ENCODE results near the gene MUSK. TPM values are rescaled to one million over a fixed set of nuclear protein-coding genes. Genes with fewer than 3 reads are reported as not detected.

The MUSK gene
- total RNA-seq, result not detected

DNA sequence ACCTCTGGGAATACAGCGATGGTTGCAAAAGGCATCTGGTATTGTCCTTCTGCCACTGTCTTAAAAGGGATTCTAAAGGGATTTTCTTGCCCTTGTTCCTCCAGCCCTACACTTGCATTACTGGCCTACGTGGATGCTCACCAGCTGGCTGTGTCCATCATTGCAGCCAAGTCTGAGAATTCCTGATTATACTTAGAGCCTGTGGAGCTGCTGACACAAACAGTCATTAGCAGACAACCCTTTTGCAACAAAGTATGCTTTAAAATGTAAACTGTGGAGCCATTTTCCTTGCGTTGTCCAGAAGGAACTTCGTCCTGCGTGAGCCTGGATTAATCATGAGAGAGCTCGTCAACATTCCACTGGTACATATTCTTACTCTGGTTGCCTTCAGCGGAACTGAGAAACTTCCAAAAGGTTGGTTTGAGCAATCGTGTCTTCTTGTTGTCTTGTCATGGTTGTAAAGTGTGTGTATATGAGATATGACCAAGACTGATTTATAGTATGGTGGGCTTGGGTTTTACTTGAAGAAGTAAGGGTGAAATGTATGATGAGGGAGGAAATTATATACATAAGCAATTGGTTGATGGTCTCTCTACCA, at the start of gene MUSK:
Gene MUSK, plus strand, starts transcription at position 222 of the 598 bp plus-strand sequence. Its CDS starts 114 bp downstream, at position 336.
- Mint-ChIP-seq H3K27ac (no peak within 1 kb of the TSS), H3K27me3 (ENCODE audit: low read depth) (no peaks in the 10 kb centered on the region), H3K4me3 (no peak within 1 kb of the TSS), H3K9me3 (peaks cover 0 to 5% of the 10 kb centered on the region in 2 donors), H3K4me1 (ENCODE audit: low read depth) (no peaks in the 10 kb centered on the region), H3K36me3 (ENCODE audit: insufficient read depth in 2 of 2) (no peaks in the 10 kb centered on the region)
- no peak for DNase-seq
- ATAC-seq (replicated peaks in 1 of 2), result no peak

DNA sequence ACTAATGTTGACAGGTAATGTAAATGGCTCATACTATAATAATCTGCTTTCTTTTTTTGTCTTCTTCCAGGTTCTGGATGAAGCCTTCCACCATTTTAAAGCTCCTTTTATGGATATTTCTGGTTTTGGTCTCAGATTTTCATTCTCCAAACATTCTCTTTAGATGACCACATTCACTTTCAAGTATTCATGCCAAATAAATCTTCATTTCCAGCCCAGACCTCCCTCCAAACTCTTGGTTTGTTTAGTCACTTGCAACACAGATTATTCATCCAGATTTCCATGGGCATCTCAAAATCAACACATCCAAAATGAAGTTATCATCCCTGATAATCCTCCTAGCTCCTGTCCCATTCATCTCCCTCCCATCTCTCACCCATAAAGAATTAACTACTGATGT, 48.8 kb upstream of the MUSK start:
- no peak overlapping the region for H3K27ac Mint-ChIP-seq
- H3K36me3 Mint-ChIP-seq (ENCODE audit: insufficient read depth in 2 of 2), result no peaks in the 10 kb centered on the region
- no peaks in the 10 kb centered on the region for H3K4me1 Mint-ChIP-seq (ENCODE audit: low read depth)
- no peak for DNase-seq
- H3K4me3 Mint-ChIP-seq, result no peak overlapping the region
- H3K9me3 Mint-ChIP-seq, result no peaks in the 10 kb centered on the region
- ATAC-seq (replicated peaks in 1 of 2), result no peak
- no peaks in the 10 kb centered on the region for H3K27me3 Mint-ChIP-seq (ENCODE audit: low read depth)

DNA sequence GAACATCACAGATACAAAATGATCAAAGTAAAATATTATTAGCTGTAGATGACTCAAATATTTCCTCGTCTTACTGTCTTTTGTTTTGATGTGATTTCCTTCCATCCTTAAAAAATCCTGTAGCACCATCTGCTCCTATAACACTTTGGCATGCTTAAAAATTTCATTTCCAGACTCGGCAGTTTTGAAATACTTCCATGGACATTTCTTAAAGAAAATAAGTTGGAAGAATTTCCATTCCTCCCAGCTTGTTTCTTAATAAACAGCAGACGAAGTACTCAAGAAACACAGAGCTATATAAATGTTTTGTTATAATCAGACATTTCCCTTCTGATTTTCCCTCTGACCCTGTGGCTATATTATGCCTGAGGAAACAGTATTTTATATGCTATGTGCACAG, 47.9 kb upstream of the MUSK start:
- no peaks in the 10 kb centered on the region for H3K4me1 Mint-ChIP-seq (ENCODE audit: low read depth)
- no peaks in the 10 kb centered on the region for H3K27me3 Mint-ChIP-seq (ENCODE audit: low read depth)
- ATAC-seq (replicated peaks in 1 of 2) (no peak), DNase-seq (no peak)
- H3K27ac Mint-ChIP-seq, result no peak overlapping the region
- no peaks in the 10 kb centered on the region for H3K36me3 Mint-ChIP-seq (ENCODE audit: insufficient read depth in 2 of 2)
- no peaks in the 10 kb centered on the region for H3K9me3 Mint-ChIP-seq
- no peak overlapping the region for H3K4me3 Mint-ChIP-seq

DNA sequence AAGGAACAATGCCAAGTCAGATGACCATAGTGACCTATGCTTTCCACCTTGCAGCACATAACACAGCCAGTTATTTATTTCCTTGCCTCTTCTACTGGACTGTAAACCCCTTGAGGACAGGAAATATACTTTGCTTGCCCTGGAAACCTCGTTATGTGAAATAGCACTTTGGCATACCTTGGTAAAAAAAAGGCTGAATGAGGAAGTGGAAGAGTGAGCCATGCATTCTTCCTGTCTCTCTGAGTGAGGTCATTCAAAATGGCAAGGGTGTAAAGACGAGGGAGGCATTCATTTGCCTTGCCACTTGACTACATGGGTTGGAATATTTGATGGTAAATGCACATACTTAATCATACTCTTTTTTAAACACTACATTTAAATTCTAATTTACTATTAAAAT, 46.2 kb upstream of the MUSK start:
- Mint-ChIP-seq H3K4me1 (ENCODE audit: low read depth) (peaks cover 15% of the 10 kb centered on the region), H3K4me3 (no peak overlapping the region), H3K27ac (no peak overlapping the region), H3K27me3 (ENCODE audit: low read depth) (no peaks in the 10 kb centered on the region), H3K9me3 (no peaks in the 10 kb centered on the region), H3K36me3 (ENCODE audit: insufficient read depth in 2 of 2) (no peaks in the 10 kb centered on the region)
- ATAC-seq (replicated peaks in 1 of 2) (no peak), DNase-seq (no peak)

DNA sequence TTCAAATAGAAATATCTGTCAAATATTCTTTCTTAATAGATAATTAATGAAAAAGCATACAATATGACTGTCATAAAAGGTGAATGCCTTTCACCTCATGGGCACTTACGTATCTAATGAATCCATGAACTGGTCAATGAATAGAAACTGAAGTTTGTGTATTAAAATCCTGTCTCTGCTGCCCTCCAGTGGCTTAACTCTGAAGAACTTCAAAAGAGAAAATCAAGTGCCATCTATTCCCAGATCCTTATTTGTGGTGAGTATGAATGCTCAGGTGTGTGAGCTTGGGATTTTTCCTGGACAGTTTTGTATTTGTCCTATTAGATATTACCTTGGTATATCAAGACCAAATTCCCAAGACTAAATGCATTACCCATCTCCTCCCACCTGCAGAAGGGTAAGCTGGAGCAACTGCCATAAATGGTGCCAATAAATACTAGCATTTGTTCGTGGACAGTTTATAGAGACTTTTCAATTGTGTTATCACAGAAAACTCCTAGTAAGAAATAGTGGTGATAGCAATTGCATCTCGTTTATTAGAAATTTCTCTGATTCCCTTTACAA, 45.0 kb upstream of the MUSK start:
- peak; percentile 17 to 32 for DNase-seq
- Mint-ChIP-seq H3K27ac (no peak overlapping the region), H3K4me3 (no peak overlapping the region)

DNA sequence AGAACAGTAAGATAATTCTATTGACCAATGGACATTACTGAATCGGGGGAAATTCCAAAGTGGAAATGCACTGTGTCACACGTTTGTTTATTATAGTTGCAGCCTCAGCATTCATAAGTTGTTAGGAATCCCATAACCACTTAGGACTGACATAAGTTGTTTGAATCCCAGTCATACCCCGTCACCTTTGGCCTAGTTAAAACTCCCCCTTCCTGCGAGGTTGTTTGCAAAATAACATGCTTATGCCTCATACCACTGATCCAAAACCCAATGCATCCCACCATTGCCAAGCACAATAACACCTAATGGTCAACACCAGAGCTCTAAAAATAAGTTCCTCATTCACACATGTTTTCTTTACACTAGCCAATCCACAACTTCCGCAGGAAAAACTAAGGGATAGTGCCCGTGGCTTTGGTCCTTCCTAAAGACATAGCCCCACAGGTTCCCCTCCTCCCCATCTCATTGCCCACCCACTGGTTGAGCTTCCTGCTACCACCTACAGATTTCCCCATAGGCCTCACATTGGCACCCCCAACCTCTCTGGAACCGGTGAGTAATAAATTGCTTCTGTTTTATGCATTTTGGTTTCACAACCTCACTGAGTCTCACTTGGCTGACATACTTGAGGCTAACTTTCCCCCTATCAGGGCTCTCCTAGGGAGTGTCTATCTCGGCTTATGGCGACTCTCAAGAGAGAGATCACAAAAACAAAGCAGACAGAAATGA, 42.3 kb upstream of the MUSK start:
- peak overlapping the region; percentile 90 for H3K27ac Mint-ChIP-seq
- no peaks in the 10 kb centered on the region for H3K27me3 Mint-ChIP-seq (ENCODE audit: low read depth)
- peak overlapping the region in 1 of 2 donors; percentile 74 for H3K4me3 Mint-ChIP-seq
- no peaks in the 10 kb centered on the region for H3K36me3 Mint-ChIP-seq (ENCODE audit: insufficient read depth in 2 of 2)
- DNase-seq (peak; percentile 51 to 54), ATAC-seq (replicated peaks in 1 of 2) (peak; percentile 99)
- peaks cover 15% of the 10 kb centered on the region for H3K4me1 Mint-ChIP-seq (ENCODE audit: low read depth)
- no peaks in the 10 kb centered on the region for H3K9me3 Mint-ChIP-seq

More for the DNA sequence above, 45.0 kb upstream of the MUSK start:
- no peaks in the 10 kb centered on the region for H3K36me3 Mint-ChIP-seq (ENCODE audit: insufficient read depth in 2 of 2)
- no peak for ATAC-seq (replicated peaks in 1 of 2)
- peaks cover 15% of the 10 kb centered on the region for H3K4me1 Mint-ChIP-seq (ENCODE audit: low read depth)
- H3K9me3 Mint-ChIP-seq, result no peaks in the 10 kb centered on the region
- H3K27me3 Mint-ChIP-seq (ENCODE audit: low read depth), result no peaks in the 10 kb centered on the region

DNA sequence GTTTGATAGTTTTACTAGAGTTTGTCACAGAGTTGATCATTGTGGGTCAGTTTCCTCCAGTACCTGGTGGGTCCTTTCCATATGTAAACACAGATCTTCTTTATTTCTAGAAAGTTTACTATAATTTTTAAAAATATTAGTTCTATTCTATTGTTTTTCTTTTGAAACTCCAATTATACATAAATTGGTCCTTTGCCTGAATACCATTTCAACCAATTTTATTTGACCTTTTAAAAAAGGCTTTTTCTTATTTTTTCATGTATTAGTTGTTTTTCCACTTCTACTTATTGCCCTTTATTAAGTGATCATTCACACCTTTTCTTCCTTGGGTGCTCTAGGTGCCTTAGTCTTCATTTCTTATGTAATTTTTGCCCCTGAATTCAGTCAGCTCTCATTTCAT, 33.0 kb upstream of the MUSK start:
- DNase-seq, result no peak
- Mint-ChIP-seq H3K4me3 (no peak overlapping the region), H3K27ac (no peak overlapping the region), H3K36me3 (ENCODE audit: insufficient read depth in 2 of 2) (peaks cover 0 to 1% of the 10 kb centered on the region in 2 donors), H3K27me3 (ENCODE audit: low read depth) (no peaks in the 10 kb centered on the region), H3K4me1 (ENCODE audit: low read depth) (no peaks in the 10 kb centered on the region), H3K9me3 (peaks cover 2 to 7% of the 10 kb centered on the region in 2 donors)
- no peak for ATAC-seq (replicated peaks in 1 of 2)

DNA sequence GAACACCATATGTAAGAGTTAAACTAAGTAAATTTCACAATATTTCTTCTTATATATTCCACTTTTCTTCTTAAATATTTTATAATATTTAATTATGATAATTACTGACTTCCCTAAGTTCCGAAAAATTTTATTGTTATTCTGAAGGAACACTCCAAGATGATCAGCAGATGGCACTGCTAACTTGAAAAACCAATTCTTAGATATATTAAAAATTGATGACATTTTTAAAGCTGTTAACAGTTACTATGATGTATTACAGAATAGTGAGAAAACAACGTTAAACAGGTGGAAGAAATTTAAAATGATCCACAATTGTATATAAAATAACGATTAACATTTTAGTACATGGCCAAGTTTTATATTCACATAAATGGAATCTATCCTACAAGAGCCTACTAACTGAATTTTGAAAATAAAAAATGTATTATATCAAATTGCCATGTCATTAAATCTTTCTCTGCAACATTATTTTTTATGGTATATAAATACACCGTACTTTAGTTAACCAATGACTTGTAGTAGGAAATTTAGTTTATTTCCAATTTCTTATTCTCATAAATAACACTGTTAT, 30.1 kb upstream of the MUSK start:
- H3K9me3 Mint-ChIP-seq, result peaks cover 2 to 7% of the 10 kb centered on the region in 2 donors
- peaks cover 0 to 1% of the 10 kb centered on the region in 2 donors for H3K36me3 Mint-ChIP-seq (ENCODE audit: insufficient read depth in 2 of 2)
- H3K27ac Mint-ChIP-seq, result no peak overlapping the region
- H3K4me1 Mint-ChIP-seq (ENCODE audit: low read depth), result no peaks in the 10 kb centered on the region
- no peak overlapping the region for H3K4me3 Mint-ChIP-seq
- DNase-seq (no peak), ATAC-seq (replicated peaks in 1 of 2) (no peak)
- H3K27me3 Mint-ChIP-seq (ENCODE audit: low read depth), result no peaks in the 10 kb centered on the region

DNA sequence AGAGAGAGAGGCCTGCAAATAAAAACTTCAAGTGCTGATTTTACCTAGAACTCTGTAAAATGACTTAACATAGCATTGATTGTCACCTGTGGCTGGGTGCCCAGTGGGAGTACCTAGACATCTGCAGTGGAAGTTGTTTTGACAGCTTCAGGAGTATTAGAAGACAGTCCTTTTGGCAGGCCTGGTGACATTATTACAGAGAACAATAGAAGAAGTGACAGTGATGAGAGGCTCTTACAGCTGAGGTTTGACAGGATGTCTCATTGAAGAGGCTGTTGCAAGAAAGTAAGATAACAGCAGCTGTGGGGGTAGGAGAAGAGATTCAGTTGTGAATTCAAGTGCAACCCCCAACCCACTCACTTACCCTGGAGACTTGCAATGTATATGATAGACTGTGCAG, 27.9 kb upstream of the MUSK start:
- Mint-ChIP-seq H3K4me3 (no peak overlapping the region), H3K36me3 (ENCODE audit: insufficient read depth in 2 of 2) (peaks cover 0 to 1% of the 10 kb centered on the region in 2 donors), H3K4me1 (ENCODE audit: low read depth) (no peaks in the 10 kb centered on the region), H3K27ac (no peak overlapping the region), H3K27me3 (ENCODE audit: low read depth) (no peaks in the 10 kb centered on the region), H3K9me3 (peaks cover 2 to 3% of the 10 kb centered on the region in 2 donors)
- no peak for DNase-seq
- no peak for ATAC-seq (replicated peaks in 1 of 2)

DNA sequence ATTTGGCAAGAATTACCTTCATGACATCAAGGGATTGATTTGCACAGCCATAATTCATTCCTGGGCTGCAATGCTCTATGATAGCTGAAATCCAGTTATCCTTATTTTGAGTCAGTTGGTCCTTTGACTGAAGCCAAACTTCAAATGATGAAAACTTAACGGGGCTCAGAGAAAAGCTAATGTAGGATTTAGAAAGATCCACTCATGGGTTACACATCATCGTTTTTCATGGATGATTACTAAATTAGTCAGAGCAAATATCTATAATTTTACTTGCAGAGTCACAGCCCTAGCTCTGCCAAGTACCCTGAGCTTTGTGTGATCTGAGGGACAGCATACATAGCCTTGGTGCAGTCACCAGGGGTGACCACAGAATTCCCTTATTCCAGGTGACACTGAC, 27.3 kb upstream of the MUSK start:
- ATAC-seq (replicated peaks in 1 of 2) (no peak), DNase-seq (no peak)
- no peaks in the 10 kb centered on the region for H3K27me3 Mint-ChIP-seq (ENCODE audit: low read depth)
- H3K36me3 Mint-ChIP-seq (ENCODE audit: insufficient read depth in 2 of 2), result no peaks in the 10 kb centered on the region
- peaks cover 0 to 2% of the 10 kb centered on the region in 2 donors for H3K9me3 Mint-ChIP-seq
- no peak overlapping the region for H3K27ac Mint-ChIP-seq
- no peaks in the 10 kb centered on the region for H3K4me1 Mint-ChIP-seq (ENCODE audit: low read depth)
- no peak overlapping the region for H3K4me3 Mint-ChIP-seq

DNA sequence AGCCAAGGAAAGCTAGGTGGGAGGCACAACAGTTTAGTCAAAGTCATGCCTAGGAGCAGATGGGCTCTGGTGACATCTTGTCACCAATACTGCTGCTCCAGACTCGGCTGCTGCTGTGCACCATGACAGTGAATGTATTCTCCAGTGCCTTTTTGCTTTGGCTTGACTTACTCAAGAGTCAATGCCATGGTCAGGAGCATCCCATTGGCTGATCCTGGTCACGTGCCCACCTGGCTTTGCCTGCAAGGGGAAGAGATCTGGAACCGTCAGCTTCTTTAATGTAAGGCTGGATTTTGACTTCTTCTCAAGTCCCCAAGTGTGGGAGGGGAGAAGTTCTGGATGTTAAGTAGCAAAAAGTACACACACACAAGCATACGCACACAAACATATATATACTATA, 19.9 kb upstream of the MUSK start:
- H3K9me3 Mint-ChIP-seq, result no peaks in the 10 kb centered on the region
- no peak overlapping the region for H3K4me3 Mint-ChIP-seq
- H3K27ac Mint-ChIP-seq, result no peak overlapping the region
- no peak for DNase-seq
- H3K36me3 Mint-ChIP-seq (ENCODE audit: insufficient read depth in 2 of 2), result no peaks in the 10 kb centered on the region
- ATAC-seq (replicated peaks in 1 of 2), result no peak
- H3K27me3 Mint-ChIP-seq (ENCODE audit: low read depth), result no peaks in the 10 kb centered on the region
- no peaks in the 10 kb centered on the region for H3K4me1 Mint-ChIP-seq (ENCODE audit: low read depth)

DNA sequence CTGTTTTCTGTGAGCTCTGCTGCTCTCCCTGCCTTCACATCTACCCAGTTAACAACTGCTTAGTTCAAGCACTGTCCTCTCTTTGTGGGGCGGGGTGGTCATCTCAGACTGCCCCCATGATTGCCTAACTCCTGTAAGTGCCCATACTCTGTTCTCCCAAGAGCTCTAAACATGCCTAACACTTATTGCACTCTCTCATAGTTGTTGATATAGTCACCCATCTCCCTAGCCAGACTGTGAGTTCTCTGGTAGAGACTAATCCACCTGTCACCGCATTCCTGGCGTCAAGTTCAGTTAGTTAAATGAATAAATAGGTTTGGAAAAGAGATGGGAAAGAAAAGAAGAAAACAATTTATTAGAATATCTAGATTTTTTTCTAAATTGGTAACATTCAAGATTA, 18.3 kb upstream of the MUSK start:
- ATAC-seq (replicated peaks in 1 of 2) (no peak), DNase-seq (no peak)
- Mint-ChIP-seq H3K4me3 (no peak overlapping the region), H3K36me3 (ENCODE audit: insufficient read depth in 2 of 2) (no peaks in the 10 kb centered on the region), H3K4me1 (ENCODE audit: low read depth) (no peaks in the 10 kb centered on the region), H3K9me3 (no peaks in the 10 kb centered on the region), H3K27me3 (ENCODE audit: low read depth) (no peaks in the 10 kb centered on the region), H3K27ac (no peak overlapping the region)

DNA sequence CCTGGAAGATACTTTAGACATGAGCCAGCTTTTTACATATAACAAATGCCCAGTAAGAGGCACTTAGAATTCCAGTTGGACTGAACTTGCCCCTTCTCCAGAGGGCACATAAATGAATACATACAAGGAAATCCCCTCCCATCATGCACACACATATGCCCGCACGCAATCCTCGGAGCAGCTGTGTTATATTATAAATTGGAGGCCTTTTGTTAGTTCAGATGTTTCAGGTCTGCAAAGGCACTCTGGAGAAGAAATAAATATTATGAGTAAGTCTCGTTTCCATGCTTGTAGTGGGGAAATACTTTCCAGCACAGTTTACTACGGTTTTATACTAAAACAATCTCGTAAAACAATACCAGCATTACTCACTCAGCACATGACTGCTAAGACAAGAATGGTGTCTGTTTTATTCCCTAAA, 17.6 kb upstream of the MUSK start:
- Mint-ChIP-seq H3K4me1 (ENCODE audit: low read depth) (no peaks in the 10 kb centered on the region), H3K4me3 (no peak overlapping the region), H3K27ac (no peak overlapping the region)

More for the DNA sequence above, 17.6 kb upstream of the MUSK start:
- H3K36me3 Mint-ChIP-seq (ENCODE audit: insufficient read depth in 2 of 2), result no peaks in the 10 kb centered on the region
- DNase-seq (no peak), ATAC-seq (replicated peaks in 1 of 2) (no peak)
- H3K27me3 Mint-ChIP-seq (ENCODE audit: low read depth), result no peaks in the 10 kb centered on the region
- no peaks in the 10 kb centered on the region for H3K9me3 Mint-ChIP-seq
